Measurements from ENCODE around the gene ZFAND2A. TPM values are rescaled to one million over a fixed set of nuclear protein-coding genes. Genes with fewer than 3 reads are reported as not detected.
"Not testable (repeated sequence)": the region's sequence is repeated elsewhere in the genome, so short reads cannot be mapped to it uniquely, and the experiment has no call there.

Gene ZFAND2A, protein sequence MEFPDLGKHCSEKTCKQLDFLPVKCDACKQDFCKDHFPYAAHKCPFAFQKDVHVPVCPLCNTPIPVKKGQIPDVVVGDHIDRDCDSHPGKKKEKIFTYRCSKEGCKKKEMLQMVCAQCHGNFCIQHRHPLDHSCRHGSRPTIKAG
- total RNA-seq, result 14.1 and 16.8 TPM in 2 replicates
- long read RNA-seq, partial matches to known transcripts, result 0 of 3 reads
- long read RNA-seq, other reads (novel, unspliced or antisense), result 0 of 3 reads

GRCh38 chr7:1159891-1160669 lies at the start of gene ZFAND2A:
TSS of gene ZFAND2A (minus strand) at chr7:1160196. CDS start at chr7:1158212, 1,984 bp downstream.
- no peaks in the 10 kb centered on the region for H3K9me3 Mint-ChIP-seq (ENCODE audit: low read depth)
- TF ChIP-seq, protein P1, sequence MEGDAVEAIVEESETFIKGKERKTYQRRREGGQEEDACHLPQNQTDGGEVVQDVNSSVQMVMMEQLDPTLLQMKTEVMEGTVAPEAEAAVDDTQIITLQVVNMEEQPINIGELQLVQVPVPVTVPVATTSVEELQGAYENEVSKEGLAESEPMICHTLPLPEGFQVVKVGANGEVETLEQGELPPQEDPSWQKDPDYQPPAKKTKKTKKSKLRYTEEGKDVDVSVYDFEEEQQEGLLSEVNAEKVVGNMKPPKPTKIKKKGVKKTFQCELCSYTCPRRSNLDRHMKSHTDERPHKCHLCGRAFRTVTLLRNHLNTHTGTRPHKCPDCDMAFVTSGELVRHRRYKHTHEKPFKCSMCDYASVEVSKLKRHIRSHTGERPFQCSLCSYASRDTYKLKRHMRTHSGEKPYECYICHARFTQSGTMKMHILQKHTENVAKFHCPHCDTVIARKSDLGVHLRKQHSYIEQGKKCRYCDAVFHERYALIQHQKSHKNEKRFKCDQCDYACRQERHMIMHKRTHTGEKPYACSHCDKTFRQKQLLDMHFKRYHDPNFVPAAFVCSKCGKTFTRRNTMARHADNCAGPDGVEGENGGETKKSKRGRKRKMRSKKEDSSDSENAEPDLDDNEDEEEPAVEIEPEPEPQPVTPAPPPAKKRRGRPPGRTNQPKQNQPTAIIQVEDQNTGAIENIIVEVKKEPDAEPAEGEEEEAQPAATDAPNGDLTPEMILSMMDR (IDR thresholded peaks at IDR 0.05; ENCODE audit: unreplicated experiment), result no peak

GRCh38 chr7:1209097-1209496 lies 49.1 kb upstream of the ZFAND2A start:
- TF ChIP-seq, protein P1 (IDR thresholded peaks at IDR 0.05; ENCODE audit: unreplicated experiment), result no peak
- no peaks in the 10 kb centered on the region for H3K4me1 Mint-ChIP-seq (ENCODE audit: low read depth)
- no peak for DNase-seq (ENCODE audit: low spot score, unreplicated experiment)

More at GRCh38 chr7:1159891-1160669, at the start of gene ZFAND2A:
- Mint-ChIP-seq H3K27ac (peak within 1 kb of the TSS; percentile 92), H3K4me1 (ENCODE audit: low read depth) (peaks cover 24% of the 10 kb centered on the region), H3K4me3 (ENCODE audit: low read depth) (peak within 1 kb of the TSS; percentile 85), H3K27me3 (no peaks in the 10 kb centered on the region), H3K36me3 (ENCODE audit: insufficient read depth) (peaks cover 2% of the 10 kb centered on the region)
- DNase-seq (ENCODE audit: low spot score, unreplicated experiment), result peak; percentile 99

DNA sequence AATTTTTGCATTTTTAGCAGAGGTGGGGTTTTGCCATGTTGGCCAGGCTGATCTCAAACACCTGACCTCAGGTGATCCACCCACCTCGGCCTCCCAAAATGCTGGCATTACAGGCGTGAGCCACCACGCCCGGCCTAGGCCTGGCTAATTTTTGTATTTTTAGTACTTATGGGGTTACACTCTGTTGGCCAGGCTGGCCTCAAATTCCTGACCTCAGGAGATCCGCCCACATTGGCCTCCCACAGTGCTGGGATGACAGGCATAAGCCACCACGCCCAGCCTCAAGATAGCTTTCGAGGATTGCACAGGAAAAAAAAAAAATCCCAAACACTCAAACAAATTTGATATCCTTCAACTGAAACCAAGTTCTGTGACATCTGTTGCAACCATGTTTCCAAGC lies 45.7 kb upstream of the ZFAND2A start:
- H3K27me3 Mint-ChIP-seq, result peaks cover 24% of the 10 kb centered on the region
- H3K9me3 Mint-ChIP-seq (ENCODE audit: low read depth); H3K27ac Mint-ChIP-seq; H3K36me3 Mint-ChIP-seq (ENCODE audit: insufficient read depth); H3K4me3 Mint-ChIP-seq (ENCODE audit: low read depth); DNase-seq (ENCODE audit: low spot score, unreplicated experiment); H3K4me1 Mint-ChIP-seq (ENCODE audit: low read depth): not testable (repeated sequence)

More at GRCh38 chr7:1209097-1209496, 49.1 kb upstream of the ZFAND2A start:
- H3K9me3 Mint-ChIP-seq (ENCODE audit: low read depth), result no peaks in the 10 kb centered on the region
- H3K4me3 Mint-ChIP-seq (ENCODE audit: low read depth), result no peak overlapping the region
- H3K27ac Mint-ChIP-seq, result no peak overlapping the region
- H3K27me3 Mint-ChIP-seq, result peaks cover 36% of the 10 kb centered on the region
- H3K36me3 Mint-ChIP-seq (ENCODE audit: insufficient read depth), result no peaks in the 10 kb centered on the region

GRCh38 chr7:1204460-1205140 lies 44.6 kb upstream of the ZFAND2A start:
- TF ChIP-seq, protein P1 (IDR thresholded peaks at IDR 0.05; ENCODE audit: unreplicated experiment), result no peak
- no peaks in the 10 kb centered on the region for H3K4me1 Mint-ChIP-seq (ENCODE audit: low read depth)
- no peak for DNase-seq (ENCODE audit: low spot score, unreplicated experiment)
- H3K36me3 Mint-ChIP-seq (ENCODE audit: insufficient read depth), result no peaks in the 10 kb centered on the region
- H3K9me3 Mint-ChIP-seq (ENCODE audit: low read depth), result no peaks in the 10 kb centered on the region
- no peak overlapping the region for H3K27ac Mint-ChIP-seq
- H3K27me3 Mint-ChIP-seq, result peaks cover 18% of the 10 kb centered on the region
- no peak overlapping the region for H3K4me3 Mint-ChIP-seq (ENCODE audit: low read depth)

GRCh38 chr7:1202914-1203313 lies 42.9 kb upstream of the ZFAND2A start:
- H3K4me1 Mint-ChIP-seq (ENCODE audit: low read depth); H3K4me3 Mint-ChIP-seq (ENCODE audit: low read depth); DNase-seq (ENCODE audit: low spot score, unreplicated experiment); H3K27ac Mint-ChIP-seq; H3K36me3 Mint-ChIP-seq (ENCODE audit: insufficient read depth); H3K9me3 Mint-ChIP-seq (ENCODE audit: low read depth): not testable (repeated sequence)
- H3K27me3 Mint-ChIP-seq, result peaks cover 13% of the 10 kb centered on the region

DNA sequence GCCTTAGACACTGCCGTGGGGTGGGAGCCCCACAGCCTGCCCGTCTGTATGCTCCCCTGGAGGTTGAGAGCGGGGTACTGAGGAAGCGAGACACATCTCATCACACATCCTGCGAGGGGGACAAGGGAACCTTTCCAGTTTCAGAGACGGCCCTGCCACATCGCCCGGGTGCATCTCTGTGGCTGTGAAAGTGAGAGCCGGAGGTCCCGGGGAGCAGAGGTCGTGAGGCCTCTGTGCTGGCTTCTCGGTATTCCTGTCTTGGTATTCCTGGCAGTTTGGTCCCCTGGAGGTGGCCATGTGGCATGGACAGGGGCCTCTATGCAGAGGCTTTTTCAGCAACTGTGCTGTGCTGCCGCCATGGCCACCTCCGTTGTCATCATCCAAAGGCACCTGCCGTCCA lies 41.9 kb upstream of the ZFAND2A start:
- H3K36me3 Mint-ChIP-seq (ENCODE audit: insufficient read depth), result no peaks in the 10 kb centered on the region
- peaks cover 17% of the 10 kb centered on the region for H3K27me3 Mint-ChIP-seq
- TF ChIP-seq, protein P1 (IDR thresholded peaks at IDR 0.05; ENCODE audit: unreplicated experiment), result no peak
- H3K27ac Mint-ChIP-seq, result no peak overlapping the region
- no peak for DNase-seq (ENCODE audit: low spot score, unreplicated experiment)
- H3K4me3 Mint-ChIP-seq (ENCODE audit: low read depth), result no peak overlapping the region
- no peaks in the 10 kb centered on the region for H3K4me1 Mint-ChIP-seq (ENCODE audit: low read depth)
- H3K9me3 Mint-ChIP-seq (ENCODE audit: low read depth), result no peaks in the 10 kb centered on the region
